Erythroblast (primary cell): Measurements from ENCODE around the gene HLA-DPA1.

Experiments used
- DNase-seq, 2 experiments: peaks; one replicate each; lab custom pipeline; 2025; lab: John Stamatoyannopoulos, UW
- GATA1 ChIP-seq: IDR thresholded peaks from 2 replicates; pipeline ENCODE4 v1.6.1; 2011; ENCODE audit warnings: low read depth, mild to moderate bottlenecking, control low read depth, low read length, moderate library complexity
- POLR2A ChIP-seq: IDR thresholded peaks from 2 replicates; pipeline ENCODE4 v1.6.1; 2011; ENCODE audit warnings: mild to moderate bottlenecking, low read length

The HLA-DPA1 gene

DNA sequence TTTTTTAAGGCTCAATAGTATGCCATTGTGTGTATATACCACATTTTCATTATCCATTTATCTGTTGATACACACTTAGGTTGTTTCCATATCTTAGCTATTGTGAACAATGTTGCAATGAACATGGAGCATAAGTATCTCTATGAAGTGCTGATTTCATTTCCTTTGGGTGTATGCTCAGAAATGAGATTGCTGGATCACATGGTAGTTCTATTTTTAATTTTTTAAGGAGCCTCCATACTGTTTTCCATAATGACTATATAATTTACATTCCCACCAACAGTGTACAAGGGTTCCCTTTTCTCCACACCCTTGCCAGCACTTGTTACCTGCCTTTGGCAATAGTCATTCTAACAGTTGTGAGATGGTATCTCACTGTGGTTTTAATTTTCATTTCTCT lies 48.9 kb downstream of the HLA-DPA1 start:
- DNase-seq: no peak
- no peak for TF ChIP-seq POLR2A
- no peak for TF ChIP-seq GATA1

DNA sequence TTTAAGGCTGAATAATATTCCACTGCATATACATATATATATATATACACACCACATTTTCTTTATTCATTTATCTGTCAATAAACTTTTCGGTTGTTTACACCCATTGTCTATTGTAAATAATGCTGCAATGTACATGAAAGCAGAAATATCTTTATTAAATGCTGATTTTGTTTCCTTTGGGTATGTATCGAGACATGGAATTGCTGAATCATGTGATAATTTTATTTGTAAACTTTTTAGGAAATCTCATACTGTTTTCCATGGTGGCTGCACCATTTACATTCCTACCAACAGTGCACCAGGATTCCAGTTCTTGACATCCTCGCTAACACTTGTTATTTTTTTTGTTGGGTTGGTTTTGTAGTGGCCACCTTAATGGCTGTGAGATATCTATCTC lies 49.9 kb downstream of the HLA-DPA1 start:
- DNase-seq: no peak
- TF ChIP-seq POLR2A (no peak), GATA1 (no peak)

DNA sequence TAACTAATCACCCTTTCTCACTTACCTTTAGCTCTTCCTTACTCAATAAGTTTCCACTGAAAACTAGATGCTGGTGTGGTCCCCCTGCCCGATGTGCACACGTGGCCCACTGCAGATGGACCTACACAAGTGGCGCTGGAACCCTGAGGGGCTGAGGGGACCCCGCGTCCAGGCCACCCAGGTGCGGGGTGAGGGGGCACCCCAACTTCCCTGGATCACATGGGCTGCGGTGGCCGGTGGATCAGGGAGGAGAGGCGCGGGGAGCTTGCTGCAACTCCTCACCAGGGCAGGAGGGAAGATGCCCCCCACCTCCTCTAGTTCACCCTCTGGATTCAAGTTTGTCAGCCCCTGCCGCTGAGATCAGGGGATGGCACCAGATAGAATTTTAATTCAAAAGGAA lies 51.5 kb downstream of the HLA-DPA1 start:
- no peak for DNase-seq
- no peak for TF ChIP-seq GATA1
- TF ChIP-seq POLR2A: no peak

DNA sequence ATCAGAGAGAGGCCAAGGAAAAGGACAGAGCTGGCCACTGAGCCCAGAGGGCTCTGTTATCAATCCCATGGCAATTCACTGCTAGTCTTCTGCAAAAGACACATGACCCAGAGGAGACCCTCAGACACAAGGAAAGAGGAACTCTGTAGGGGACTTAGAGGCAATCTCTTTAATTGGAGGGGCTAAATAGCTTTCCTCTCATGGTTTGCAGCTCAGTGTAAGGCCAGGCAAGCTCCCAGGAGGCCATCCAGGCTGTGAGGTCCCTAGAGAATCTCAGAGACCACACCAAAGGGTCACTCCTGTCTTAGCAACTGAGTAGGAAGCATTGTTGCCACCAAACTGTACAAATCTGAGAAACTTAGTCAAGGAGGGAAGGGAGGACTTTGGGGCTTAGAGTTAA lies 54.1 kb downstream of the HLA-DPA1 start:
- no peak for DNase-seq
- TF ChIP-seq GATA1 (no peak), POLR2A (no peak)

DNA sequence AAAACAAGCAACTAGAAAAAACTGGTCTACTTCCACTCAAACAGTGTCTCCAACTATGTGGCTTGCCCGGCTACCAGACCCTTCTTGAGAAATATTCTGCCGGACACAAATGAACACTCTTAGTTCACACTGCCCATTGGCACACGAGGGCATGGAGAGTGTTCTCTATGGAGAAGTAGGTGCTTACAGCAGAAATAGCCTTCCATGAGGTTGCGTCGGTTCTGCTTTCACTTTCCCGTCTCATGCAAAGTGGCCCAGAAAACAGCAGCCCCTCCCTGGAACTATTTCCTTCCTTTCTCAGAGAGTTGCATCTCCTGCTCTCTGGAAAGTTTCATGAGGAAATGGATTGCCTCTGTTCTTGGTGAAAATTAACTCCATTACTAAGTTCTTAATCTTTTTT lies 54.5 kb downstream of the HLA-DPA1 start:
- no peak for TF ChIP-seq GATA1
- no peak for TF ChIP-seq POLR2A
- DNase-seq: peak in 1 of 2 experiments; percentile 17

DNA sequence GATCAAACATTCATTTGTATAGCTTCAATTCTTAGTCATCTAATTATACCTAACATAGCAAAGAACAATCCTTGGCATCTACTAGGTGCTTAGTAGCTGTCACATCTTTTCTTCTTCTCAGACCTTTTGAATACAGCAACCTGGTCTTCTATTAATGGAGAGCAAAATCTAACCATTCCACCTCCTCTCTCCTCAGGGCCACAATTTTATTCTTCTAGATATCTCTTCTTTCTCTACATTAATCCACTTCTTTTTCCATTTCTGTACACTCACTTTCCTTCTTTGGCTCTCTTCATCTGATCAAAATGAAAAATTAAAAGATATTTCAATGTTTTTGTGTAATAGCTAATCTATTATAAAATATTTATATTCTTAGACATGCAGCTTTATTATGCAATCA lies 55.0 kb downstream of the HLA-DPA1 start:
- TF ChIP-seq GATA1 (no peak), POLR2A (no peak)

DNA sequence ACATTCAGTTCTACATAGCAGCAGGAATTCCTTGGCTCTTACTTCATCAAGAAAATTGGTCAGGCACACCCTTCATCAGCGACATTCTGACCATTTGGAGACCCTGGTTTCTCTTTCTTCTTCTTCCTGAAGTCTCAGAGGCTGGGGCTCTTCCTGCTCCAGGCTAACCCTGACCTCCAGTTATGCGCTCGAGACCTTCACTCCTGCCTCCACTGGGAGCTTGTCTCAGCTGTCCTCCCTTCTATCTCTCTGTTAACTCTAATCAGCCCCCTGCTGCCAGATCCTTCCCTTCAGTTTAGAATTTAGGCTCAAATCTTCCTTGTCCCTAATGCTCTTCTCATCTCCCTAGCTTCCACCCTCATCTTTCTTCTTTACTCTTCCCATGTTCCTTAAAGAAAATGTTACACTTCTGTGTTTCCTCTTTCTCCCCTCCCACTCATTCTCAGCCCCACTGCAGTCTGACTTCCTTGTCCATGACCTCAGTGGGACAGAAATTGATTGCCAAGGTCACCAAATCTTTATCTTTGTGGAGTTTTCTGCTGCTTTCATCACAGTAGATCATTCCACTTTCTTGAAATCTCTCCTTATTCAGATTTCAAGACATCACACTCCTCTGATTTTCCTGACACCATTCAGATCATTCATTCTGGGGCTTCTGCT lies 55.6 kb downstream of the HLA-DPA1 start:
- no peak for DNase-seq
- no peak for TF ChIP-seq POLR2A
- TF ChIP-seq GATA1: no peak

More for the DNA sequence above, 55.0 kb downstream of the HLA-DPA1 start:
- no peak for DNase-seq

DNA sequence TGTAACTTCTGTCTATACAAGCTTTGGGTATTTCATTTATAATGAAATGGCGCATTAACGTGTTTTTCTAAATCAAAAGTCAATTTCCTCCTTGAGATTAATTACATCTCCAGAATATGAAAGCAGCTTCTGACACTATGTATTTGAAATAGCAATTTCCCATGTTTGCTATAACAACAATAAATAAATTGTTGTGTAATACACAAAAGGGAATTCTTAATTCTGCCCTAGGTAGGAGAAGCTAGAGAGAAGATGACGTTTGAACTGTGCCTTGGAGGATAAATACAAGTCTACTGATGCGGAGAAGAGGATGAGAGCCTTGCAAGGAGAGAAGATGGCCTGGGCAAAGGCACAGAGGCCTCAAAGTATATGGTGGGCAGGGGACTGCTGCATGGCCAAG lies 56.4 kb downstream of the HLA-DPA1 start:
- TF ChIP-seq POLR2A (no peak), GATA1 (no peak)
- no peak for DNase-seq

DNA sequence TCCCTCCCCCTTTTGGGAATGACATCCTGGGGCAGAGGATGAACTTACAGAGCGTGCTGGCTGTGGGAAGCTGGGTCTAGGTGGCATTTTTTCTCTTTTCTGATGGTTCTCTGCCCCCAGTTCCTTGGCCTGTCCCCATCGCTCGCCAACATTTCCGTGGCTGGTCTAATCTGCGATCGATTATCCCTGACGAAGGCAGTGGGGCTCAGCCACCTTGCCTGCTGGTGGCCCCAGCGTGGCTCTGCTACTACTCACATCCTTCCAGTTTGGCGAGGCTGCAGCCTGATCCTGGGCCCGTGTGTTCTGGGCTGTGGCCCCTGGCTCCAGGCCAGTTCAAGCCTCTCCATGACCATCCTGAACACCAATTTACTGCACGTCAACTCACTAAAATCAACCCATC lies 57.7 kb downstream of the HLA-DPA1 start:
- DNase-seq: no peak
- TF ChIP-seq GATA1 (no peak), POLR2A (no peak)

DNA sequence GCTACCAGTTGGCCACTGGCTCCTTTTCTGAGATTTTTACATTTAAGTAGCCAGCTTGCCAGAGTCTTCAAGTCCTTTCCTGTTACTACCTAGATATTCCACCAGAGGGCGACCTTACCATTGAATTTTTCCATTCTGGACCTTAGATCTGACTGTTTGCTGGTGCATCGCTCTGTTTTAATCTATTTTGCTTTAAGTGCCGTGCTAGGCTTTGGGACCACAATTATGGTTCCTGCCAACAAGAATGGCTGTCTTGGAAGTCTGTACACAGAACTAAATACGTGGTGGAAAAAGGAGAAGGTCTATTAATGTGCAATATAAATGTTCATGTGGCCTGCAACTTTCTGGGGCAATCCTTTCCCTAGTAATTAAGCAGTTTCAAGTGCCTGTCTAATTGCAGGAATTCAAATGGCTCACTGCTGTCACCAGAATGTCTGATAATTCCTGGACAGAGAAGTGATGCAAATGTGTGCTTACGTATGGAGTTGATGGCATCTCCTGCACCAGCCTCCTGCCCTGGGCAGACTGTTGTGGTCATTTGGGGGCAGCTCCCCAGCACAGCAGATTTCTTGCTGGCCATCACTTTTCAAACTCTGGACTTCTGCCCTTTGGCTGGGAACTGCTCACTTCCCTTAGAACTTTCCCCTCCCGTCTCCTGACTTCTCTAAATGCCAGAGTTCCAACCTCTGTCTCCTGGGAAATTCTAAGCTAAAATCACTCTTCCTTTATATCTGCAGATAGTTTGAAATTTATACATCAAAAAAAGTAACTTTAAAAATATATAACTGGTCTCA lies 58.4 kb downstream of the HLA-DPA1 start:
- peak; percentile 75 to 84 for DNase-seq
- TF ChIP-seq POLR2A (no peak), GATA1 (no peak)
